ENCODE data around the gene CNOT1.

GRCh38 chr16:58548378-58548777, 81.2 kb downstream of the CNOT1 start:
- TF ChIP-seq TCF7L2 (IDR thresholded peaks at IDR 0.05; ENCODE audit: borderline replicate concordance, low read depth, low read length) (no peak), ZNF398 (tag by site-specific recombination; IDR thresholded peaks at IDR 0.05) (no peak), CTCF (tag by site-specific recombination; IDR thresholded peaks at IDR 0.05) (no peak), ZNF701 (tag by site-specific recombination; IDR thresholded peaks at IDR 0.05) (no peak), ZNF48 (tag by site-specific recombination; IDR thresholded peaks at IDR 0.05) (no peak), ZNF645 (tag by site-specific recombination; IDR thresholded peaks at IDR 0.05) (no peak), ZBTB7A (tag by site-specific recombination; IDR thresholded peaks at IDR 0.05; ENCODE audit: low read depth) (no peak)
